ENCODE data around the gene ITSN2. TPM values are rescaled to one million over a fixed set of nuclear protein-coding genes. Genes with fewer than 3 reads are reported as not detected.

The ITSN2 gene
- total and polyA plus RNA-seq, 10 donors, result 41.1 to 150 (median 107) TPM

DNA sequence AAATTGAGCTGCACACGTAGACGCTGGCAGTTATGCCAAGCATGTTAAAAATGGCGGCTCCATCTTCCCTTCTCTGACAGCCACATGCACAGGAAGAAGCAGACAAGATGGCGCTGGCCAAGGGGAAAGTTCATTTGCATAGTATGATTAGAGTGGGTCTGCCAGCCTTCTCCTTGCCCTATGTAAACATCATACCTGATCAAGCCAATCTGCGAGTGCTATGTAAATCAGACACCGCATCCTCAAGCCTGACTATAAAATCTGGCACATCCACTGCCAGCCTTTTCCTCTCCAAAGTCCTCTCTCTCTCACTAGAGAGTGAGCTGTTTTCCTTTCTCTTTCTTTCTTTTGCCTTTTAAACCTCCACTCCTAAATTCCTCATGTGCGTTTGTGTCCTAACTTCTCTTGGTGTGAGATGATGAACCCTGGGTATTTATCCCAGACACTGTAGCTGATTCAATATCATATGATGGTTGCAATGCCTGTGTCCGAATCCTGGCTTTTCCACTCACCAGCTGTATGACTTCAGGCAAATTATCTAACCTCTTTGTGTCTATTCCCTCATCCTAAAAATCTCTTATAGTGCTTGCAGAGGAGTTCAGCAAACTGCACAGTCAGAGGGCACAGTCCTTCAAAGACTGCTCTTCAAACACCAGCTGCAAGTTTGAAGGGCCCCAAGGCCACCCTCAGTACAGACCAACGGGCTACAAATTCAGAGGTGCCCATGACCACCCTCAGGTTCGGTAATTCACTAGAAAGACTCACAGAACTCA, 39.3 kb upstream of the ITSN2 start:
- DNase-seq, result no peak

DNA sequence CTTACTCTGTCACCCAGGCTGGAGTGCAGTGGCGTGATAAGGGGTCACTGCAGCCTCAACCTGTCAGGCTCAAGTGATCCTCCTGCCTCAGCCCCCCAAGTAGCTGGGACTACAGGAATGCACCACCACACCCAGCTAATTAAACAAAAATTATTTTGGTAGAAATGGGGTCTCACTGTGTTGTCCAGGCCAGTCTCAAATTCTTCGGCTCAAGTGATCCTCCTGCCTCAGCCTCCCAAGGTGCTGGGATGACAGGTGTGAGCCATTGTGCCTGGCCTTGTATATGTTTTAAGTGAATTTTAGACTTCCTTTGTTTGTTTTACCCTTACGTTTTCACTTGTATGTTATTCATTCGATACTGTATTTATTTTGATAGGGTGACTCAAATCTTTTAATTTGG, 34.7 kb upstream of the ITSN2 start:
- Histone ChIP-seq H3K9me3 (no peaks in the 10 kb centered on the region), H3K4me1 (no peaks in the 10 kb centered on the region), H3K27ac (no peak overlapping the region), H3K36me3 (no peaks in the 10 kb centered on the region), H3K4me3 (no peak overlapping the region), H3K27me3 (replicated peaks in 1 of 7) (peaks cover 0 to 3% (median 0%) of the 10 kb centered on the region in 7 donors)
- 89 to 96% (median 93%) methylated on average over 4 of the region's 4 CpGs for WGBS, 5 donors
- DNase-seq, result no peak
- intact Hi-C loops (cut with DNase I; ENCODE audit: low total_unique reads), result no loop called here
- TF ChIP-seq POLR2AphosphoS5 (IDR thresholded peaks at IDR 0.05) (no peak), POLR2A (IDR thresholded peaks at IDR 0.05) (no peak)
- TF ChIP-seq, protein P1, sequence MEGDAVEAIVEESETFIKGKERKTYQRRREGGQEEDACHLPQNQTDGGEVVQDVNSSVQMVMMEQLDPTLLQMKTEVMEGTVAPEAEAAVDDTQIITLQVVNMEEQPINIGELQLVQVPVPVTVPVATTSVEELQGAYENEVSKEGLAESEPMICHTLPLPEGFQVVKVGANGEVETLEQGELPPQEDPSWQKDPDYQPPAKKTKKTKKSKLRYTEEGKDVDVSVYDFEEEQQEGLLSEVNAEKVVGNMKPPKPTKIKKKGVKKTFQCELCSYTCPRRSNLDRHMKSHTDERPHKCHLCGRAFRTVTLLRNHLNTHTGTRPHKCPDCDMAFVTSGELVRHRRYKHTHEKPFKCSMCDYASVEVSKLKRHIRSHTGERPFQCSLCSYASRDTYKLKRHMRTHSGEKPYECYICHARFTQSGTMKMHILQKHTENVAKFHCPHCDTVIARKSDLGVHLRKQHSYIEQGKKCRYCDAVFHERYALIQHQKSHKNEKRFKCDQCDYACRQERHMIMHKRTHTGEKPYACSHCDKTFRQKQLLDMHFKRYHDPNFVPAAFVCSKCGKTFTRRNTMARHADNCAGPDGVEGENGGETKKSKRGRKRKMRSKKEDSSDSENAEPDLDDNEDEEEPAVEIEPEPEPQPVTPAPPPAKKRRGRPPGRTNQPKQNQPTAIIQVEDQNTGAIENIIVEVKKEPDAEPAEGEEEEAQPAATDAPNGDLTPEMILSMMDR (IDR thresholded peaks at IDR 0.05 in 8 of 11, conservative IDR thresholded peaks at IDR 0.05 in 3 of 11), result no peak

More for the DNA sequence above, 39.3 kb upstream of the ITSN2 start:
- Histone ChIP-seq H3K27me3 (replicated peaks in 1 of 7) (peaks cover 0 to 18% (median 9%) of the 10 kb centered on the region in 7 donors), H3K36me3 (no peaks in the 10 kb centered on the region), H3K27ac (no peak overlapping the region), H3K9me3 (peaks cover 0 to 6% (median 0%) of the 10 kb centered on the region in 8 donors), H3K4me3 (no peak overlapping the region), H3K4me1 (peaks cover 0 to 5% (median 1%) of the 10 kb centered on the region in 6 donors)
- intact Hi-C loops (cut with DNase I; ENCODE audit: low total_unique reads), result no loop called here
- TF ChIP-seq POLR2A (IDR thresholded peaks at IDR 0.05), result no peak
- no peak for TF ChIP-seq POLR2AphosphoS5 (IDR thresholded peaks at IDR 0.05)
- TF ChIP-seq, protein P1 (IDR thresholded peaks at IDR 0.05 in 8 of 11, conservative IDR thresholded peaks at IDR 0.05 in 3 of 11), result no peak
- 80 to 88% (median 86%) methylated on average over 10 of the region's 10 CpGs for WGBS, 5 donors

DNA sequence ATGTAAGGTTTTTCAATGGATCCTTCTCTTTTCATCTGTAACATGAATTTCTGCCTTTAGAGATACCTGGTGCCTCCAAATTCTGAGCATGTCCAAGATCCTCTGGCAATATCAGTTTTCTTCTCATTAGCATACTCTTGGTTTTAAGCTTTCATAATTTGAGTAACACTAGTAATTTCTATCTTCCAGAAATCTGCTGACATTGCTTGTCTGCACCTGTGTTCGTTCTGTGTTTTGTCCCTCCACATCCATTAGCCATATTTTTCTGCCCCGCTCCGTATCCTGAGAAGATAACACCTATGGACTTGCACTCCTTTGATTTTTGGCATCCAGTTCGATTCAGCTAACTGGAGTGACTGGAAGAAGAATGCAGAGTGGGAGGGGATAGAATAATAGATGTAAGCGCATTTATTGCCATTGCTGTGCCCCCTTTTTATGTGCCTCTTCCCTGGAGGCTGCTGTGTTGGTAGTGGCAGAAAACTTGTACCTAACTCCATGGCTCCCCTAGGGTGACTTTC, 32.3 kb upstream of the ITSN2 start:
- Histone ChIP-seq H3K9me3 (no peaks in the 10 kb centered on the region), H3K36me3 (no peaks in the 10 kb centered on the region), H3K4me3 (no peak overlapping the region), H3K4me1 (no peaks in the 10 kb centered on the region), H3K27me3 (replicated peaks in 1 of 7) (peaks cover 0 to 3% (median 0%) of the 10 kb centered on the region in 7 donors), H3K27ac (no peak overlapping the region)
- WGBS, 5 donors, result 83 to 88% (median 87%) methylated on average over 5 of the region's 5 CpGs
- TF ChIP-seq, protein P1 (IDR thresholded peaks at IDR 0.05 in 8 of 11, conservative IDR thresholded peaks at IDR 0.05 in 3 of 11), result no peak
- TF ChIP-seq POLR2AphosphoS5 (IDR thresholded peaks at IDR 0.05) (no peak), POLR2A (IDR thresholded peaks at IDR 0.05) (no peak)
- intact Hi-C loops (cut with DNase I; ENCODE audit: low total_unique reads), result no loop called here
- DNase-seq, result no peak

DNA sequence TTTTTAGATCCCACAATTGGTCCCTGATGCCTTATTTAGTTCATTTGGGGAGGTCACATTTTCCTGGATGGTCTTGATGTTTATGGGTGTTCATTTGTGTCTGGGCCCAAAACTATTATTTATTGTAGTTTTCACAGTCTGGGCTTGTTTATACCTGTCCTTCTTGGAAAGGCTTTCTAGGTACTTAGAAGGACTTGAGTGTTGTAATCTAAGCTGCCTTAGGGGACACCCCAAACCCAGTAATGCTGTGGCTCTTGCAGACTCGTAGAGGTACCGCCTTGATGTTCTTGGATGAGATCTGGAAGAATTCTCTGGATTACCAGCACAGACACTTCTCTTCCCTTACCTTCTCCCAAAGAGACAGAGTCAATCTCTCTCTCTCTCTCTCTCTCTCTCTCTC, 25.0 kb upstream of the ITSN2 start:
- DNase-seq, result no peak
- H3K27me3 ChIP-seq (replicated peaks in 1 of 7), result no peaks in the 10 kb centered on the region
- WGBS, 5 donors, result 87 to 93% (median 93%) methylated on average over 2 of the region's 2 CpGs
- H3K27ac ChIP-seq, result no peak overlapping the region
- TF ChIP-seq POLR2AphosphoS5 (IDR thresholded peaks at IDR 0.05) (no peak), POLR2A (IDR thresholded peaks at IDR 0.05) (no peak)
- TF ChIP-seq, protein P1 (IDR thresholded peaks at IDR 0.05 in 8 of 11, conservative IDR thresholded peaks at IDR 0.05 in 3 of 11), result no peak
- H3K4me1 ChIP-seq, result peaks cover 0 to 8% (median 5%) of the 10 kb centered on the region in 6 donors
- H3K4me3 ChIP-seq, result no peak overlapping the region
- no peaks in the 10 kb centered on the region for H3K36me3 ChIP-seq
- intact Hi-C loops (cut with DNase I; ENCODE audit: low total_unique reads), result loop anchor here (10.0 kb wide), 1 partner anchor 151 kb away; no protein-coding TSS in a partner anchor
- H3K9me3 ChIP-seq, result no peaks in the 10 kb centered on the region
